ENCODE results near the gene CD93.

The CD93 gene

DNA sequence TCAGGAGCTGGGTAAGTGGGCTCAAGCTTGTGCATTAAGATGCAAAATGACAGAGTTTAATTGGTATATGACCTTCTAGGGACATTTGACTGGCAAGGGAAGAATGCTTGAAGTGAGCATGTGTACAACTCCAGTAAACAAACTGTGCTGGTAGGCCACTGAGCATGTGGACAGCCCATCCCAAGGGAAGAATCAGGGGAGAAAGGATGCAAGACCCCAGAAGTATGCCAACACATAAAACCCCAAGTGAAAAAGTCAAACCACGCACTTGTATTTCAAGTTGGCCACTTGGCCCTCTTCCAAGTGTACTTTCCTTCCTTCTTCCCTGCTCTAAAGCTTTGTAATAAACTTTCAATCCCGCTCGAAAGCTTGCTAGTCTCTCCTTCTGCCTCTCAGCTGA, 26.3 kb downstream of the CD93 start:
- no peak for DNase-seq

- DNase-seq, result no peak
These were observed 27.1 kb downstream of the CD93 start for GRCh38 chr20:23059001-23059400.

GRCh38 chr20:23058240-23058639, 27.9 kb downstream of the CD93 start:
- no peak for DNase-seq

DNA sequence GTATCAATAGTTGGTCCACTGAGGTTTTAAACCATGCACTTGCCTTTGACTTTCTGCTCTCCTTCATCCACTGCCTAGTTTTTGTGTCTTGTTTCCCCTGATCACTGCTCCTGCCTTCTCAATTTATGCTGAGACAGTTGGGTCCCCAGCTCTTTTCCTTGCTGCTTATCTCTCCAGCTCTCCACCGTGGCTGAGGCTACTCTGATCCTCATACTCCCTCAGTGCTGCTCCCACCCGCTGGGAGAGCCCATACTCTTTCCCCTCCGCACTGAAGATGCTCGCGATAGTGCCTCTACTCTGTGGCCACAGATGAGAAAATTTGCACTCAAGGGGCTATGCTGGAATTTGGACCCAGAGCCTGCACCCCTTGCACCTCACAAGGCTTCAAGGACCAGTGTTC, 33.2 kb downstream of the CD93 start:
- no peak for DNase-seq

- no peak for DNase-seq
These were observed 35.1 kb downstream of the CD93 start for GRCh38 chr20:23050847-23051627.

- no peak for DNase-seq
These were observed 35.9 kb downstream of the CD93 start for GRCh38 chr20:23050076-23050838.

GRCh38 chr20:23049201-23050075, 36.7 kb downstream of the CD93 start, which contains the start of gene THBD:
TSS of gene THBD (minus strand) at chr20:23049672. CDS start at chr20:23049504, 168 bp downstream.
- no peak for DNase-seq

- no peak for DNase-seq
These were observed 37.6 kb downstream of the CD93 start for GRCh38 chr20:23048283-23049200.

- no peak for DNase-seq
These were observed 38.3 kb downstream of the CD93 start for GRCh38 chr20:23047738-23048214.

- no peak for DNase-seq
These were observed 39.0 kb downstream of the CD93 start for GRCh38 chr20:23047001-23047737.

DNA sequence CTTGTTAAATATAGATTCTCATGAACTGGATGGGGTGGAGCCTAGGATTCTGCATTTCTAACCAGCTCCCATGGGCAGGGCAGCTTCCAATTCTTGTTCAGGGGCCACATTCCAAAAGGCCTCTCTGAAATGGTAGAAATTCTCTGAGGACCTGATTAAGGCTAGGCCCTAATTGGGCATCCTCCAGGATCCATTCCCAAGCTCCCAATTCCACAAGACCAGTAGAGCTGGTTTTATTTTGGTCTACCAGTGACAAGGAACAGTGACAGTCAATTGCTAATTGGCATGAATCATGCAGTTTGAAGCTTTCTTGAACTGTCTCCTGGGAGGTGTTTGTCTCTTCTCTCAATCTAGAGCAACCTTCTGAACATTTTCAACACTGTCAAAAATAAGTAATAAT, 39.7 kb downstream of the CD93 start:
- DNase-seq, result no peak

GRCh38 chr20:23043376-23043775, 42.7 kb downstream of the CD93 start:
- no peak for DNase-seq

GRCh38 chr20:23042270-23042669, 43.9 kb downstream of the CD93 start:
- DNase-seq, result no peak

- no peak for DNase-seq
These were observed 46.1 kb downstream of the CD93 start for GRCh38 chr20:23039885-23040508.

GRCh38 chr20:23039136-23039875, 46.8 kb downstream of the CD93 start:
- no peak for DNase-seq

DNA sequence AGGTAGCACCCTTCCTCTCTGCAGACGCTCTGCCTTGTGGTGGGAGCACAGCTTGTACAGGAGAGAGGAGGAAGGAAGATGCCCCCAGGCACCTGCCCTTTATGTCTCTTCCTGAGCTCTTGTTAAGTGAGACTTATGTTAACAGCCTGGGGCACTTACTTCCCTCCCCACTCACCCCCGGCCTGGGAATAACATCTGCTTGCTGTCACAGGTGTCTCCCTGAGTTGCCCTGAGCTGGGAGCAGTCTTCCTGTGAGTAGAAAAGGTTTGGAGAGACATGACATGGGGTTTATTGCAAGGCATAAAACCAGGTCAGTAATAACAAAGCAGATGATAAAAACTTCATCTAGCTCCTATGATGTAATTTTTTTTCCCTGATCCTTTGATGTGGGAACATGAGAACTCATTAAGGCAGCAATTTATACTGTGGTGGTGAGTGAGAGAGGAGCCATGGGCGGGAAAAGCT, 49.1 kb downstream of the CD93 start:
- DNase-seq, result no peak

DNA sequence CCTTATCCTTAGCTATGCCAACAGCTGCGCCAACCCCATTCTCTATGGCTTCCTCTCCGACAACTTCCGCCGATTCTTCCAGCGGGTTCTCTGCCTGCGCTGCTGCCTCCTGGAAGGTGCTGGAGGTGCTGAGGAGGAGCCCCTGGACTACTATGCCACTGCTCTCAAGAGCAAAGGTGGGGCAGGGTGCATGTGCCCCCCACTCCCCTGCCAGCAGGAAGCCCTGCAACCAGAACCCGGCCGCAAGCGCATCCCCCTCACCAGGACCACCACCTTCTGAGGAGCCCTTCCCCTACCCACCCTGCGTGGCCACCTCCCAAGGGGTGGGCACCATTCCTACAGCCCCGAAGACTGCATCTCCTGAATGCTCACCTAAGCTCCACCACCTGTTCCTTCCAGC, 49.8 kb downstream of the CD93 start:
- DNase-seq, result no peak

DNA sequence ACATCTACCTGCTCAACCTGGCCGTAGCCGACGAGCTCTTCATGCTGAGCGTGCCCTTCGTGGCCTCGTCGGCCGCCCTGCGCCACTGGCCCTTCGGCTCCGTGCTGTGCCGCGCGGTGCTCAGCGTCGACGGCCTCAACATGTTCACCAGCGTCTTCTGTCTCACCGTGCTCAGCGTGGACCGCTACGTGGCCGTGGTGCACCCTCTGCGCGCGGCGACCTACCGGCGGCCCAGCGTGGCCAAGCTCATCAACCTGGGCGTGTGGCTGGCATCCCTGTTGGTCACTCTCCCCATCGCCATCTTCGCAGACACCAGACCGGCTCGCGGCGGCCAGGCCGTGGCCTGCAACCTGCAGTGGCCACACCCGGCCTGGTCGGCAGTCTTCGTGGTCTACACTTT, 50.4 kb downstream of the CD93 start:
- no peak for DNase-seq

DNA sequence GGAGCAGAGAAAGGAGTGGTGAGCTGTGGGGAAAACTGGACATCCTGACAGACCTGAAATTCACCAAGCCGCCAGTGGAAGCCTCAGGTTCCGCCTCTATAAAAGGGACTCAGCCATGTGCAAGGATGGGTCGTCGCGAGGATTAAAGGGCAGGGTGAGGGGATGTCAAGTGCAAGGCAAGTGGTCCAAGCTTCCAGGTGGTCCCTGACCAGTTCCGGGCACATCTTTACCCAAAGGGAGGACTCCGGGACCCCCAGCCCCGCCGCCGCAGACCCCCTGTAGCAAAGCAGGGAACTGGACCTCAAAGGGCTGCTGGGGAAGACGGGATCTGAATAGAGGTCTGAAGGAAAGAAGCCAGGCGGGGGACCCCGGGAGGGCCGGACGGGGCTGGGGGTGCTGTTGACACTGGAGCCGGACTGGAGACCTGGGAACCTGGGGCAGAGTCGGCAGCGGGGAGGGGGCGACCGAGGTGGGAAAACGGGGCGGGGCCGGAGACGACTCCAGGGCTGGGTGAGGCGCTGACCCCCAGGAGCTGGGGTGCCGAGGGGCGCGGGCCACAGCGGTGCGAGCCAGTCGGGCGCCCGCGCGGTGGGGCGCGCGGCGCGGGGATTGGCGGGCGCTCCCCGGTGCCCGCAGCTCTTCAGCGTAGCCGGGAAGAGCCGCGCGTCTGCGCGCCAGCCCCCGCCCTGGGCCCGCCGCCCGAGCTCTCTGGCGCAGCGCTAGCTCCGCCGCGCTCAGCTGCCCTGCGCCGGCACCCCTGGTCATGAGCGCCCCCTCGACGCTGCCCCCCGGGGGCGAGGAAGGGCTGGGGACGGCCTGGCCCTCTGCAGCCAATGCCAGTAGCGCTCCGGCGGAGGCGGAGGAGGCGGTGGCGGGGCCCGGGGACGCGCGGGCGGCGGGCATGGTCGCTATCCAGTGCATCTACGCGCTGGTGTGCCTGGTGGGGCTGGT, 51.1 kb downstream of the CD93 start, which contains the start of gene SSTR4:
TSS of gene SSTR4 (plus strand) at position 592 of the 951 bp plus-strand sequence. CDS start at position 764, 172 bp downstream.
- no peak for DNase-seq

Data from activated effector memory CD4-positive, alpha-beta T cell treated with anti-CD3 and anti-CD28 coated beads, Interleukin-2, amount 50 U/mL, for 16 hours (primary cell).